IMR-90 (cell line): ENCODE data around the gene PLEKHA4. TPM values are rescaled to one million over a fixed set of nuclear protein-coding genes. Genes with fewer than 3 reads are reported as not detected.

Experiments used
- ATAC-seq: fragments of 200-7000 bp; cut with Tn5 transposase; 2 replicates; pipeline ENCODE4 v1.9.1; 2020; ENCODE audit warnings: low read depth, mild to moderate bottlenecking, moderate library complexity
- BruUV-seq: library from RNA; stranded (reverse); fragments of 400-500 nt; replicated peaks from 2 replicates; lab custom pipeline; 2021; lab: Mats Ljungman, UMichigan
- CTCF ChIA-PET: fragments of 300-600 bp; formaldehyde crosslinking; extraction: SDS; loops from one replicate; lab custom pipeline; 2021; ENCODE audit warnings: antibody characterized with exemption; lab: Yijun Ruan, JAX
- POLR2A ChIA-PET: fragments of 300-600 bp; sonication (Branson Sonifier 250); formaldehyde crosslinking; loops from one replicate; lab custom pipeline; 2022; ENCODE audit warnings: antibody characterized with exemption; ENCODE audit not compliant: unreplicated experiment; lab: Charles Lee
- DNase-seq: peaks from one replicate; pipeline ENCODE4 v3.0.0; 2013
- H2AFZ ChIP-seq: replicated peaks from 2 replicates; pipeline ENCODE3; 2013; ENCODE audit warnings: low read length, mild to moderate bottlenecking; ENCODE audit not compliant: poor library complexity
- H2AK5ac ChIP-seq: 2 replicates; pipeline ENCODE4 v1.6.1; 2013; ENCODE audit warnings: low read depth, low read length, inconsistent platforms
- H2AK9ac ChIP-seq: replicated peaks from 2 replicates; pipeline ENCODE3; 2013; ENCODE audit warnings: mild to moderate bottlenecking, low read depth, low read length, moderate library complexity; ENCODE audit not compliant: poor library complexity
- H2BK120ac ChIP-seq: 2 replicates; pipeline ENCODE4 v1.6.1; 2013; ENCODE audit warnings: low read depth, low read length, inconsistent platforms
- H2BK15ac ChIP-seq: 3 replicates; pipeline ENCODE4 v1.6.1; 2013; ENCODE audit warnings: low read depth, low read length, inconsistent platforms
- H2BK20ac ChIP-seq: 2 replicates; pipeline ENCODE4 v1.6.1; 2013; ENCODE audit warnings: low read depth, mild to moderate bottlenecking, inconsistent platforms, low read length, moderate library complexity
- H2BK5ac ChIP-seq: 2 replicates; pipeline ENCODE4 v1.6.1; 2013; ENCODE audit warnings: mild to moderate bottlenecking, low read depth, low read length, inconsistent platforms; ENCODE audit not compliant: poor library complexity, severe bottlenecking
- H3K14ac ChIP-seq: replicated peaks from 2 replicates; pipeline ENCODE4 v1.6.1; 2013; ENCODE audit warnings: low read depth, low read length, inconsistent platforms
- H3K18ac ChIP-seq: 2 replicates; pipeline ENCODE4 v1.6.1; 2013; ENCODE audit warnings: low read depth, low read length, control low read depth
- H3K23ac ChIP-seq: 2 replicates; pipeline ENCODE4 v1.6.1; 2013; ENCODE audit warnings: low read depth, low read length, inconsistent platforms
- H3K27ac ChIP-seq: 2 replicates; pipeline ENCODE4 v1.5.1; 2013; ENCODE audit warnings: mild to moderate bottlenecking, control low read depth, low read length; ENCODE audit not compliant: insufficient read depth
- H3K27me3 ChIP-seq: 2 replicates; pipeline ENCODE4 v1.6.1; 2013; ENCODE audit warnings: low read length; ENCODE audit not compliant: control insufficient read depth, insufficient read depth
- H3K36me3 ChIP-seq: 2 replicates; pipeline ENCODE4 v1.6.1; 2013; ENCODE audit warnings: low read length, mixed read lengths; ENCODE audit not compliant: control insufficient read depth, insufficient read depth
- H3K4ac ChIP-seq: 2 replicates; pipeline ENCODE4 v1.6.1; 2013; ENCODE audit warnings: low read depth, low read length, inconsistent platforms
- H3K4me1 ChIP-seq: 2 replicates; pipeline ENCODE4 v1.6.1; 2013; ENCODE audit warnings: low read length, mixed read lengths; ENCODE audit not compliant: control insufficient read depth, insufficient read depth
- H3K4me2 ChIP-seq: 2 replicates; pipeline ENCODE4 v1.6.1; 2013; ENCODE audit warnings: low read depth, mild to moderate bottlenecking, control low read depth, low read length, moderate library complexity
- H3K4me3 ChIP-seq: 2 replicates; pipeline ENCODE4 v1.5.1; 2013; ENCODE audit warnings: low read depth, mild to moderate bottlenecking, control low read depth, low read length, moderate library complexity; ENCODE audit not compliant: insufficient read depth
- H3K56ac ChIP-seq: 2 replicates; pipeline ENCODE4 v1.6.1; 2013; ENCODE audit warnings: low read length, inconsistent platforms; ENCODE audit not compliant: insufficient read depth; ENCODE audit errors: extremely low read depth
- H3K79me1 ChIP-seq, 2 experiments: 2 replicates each; pipeline ENCODE4 v1.6.1; 2013; ENCODE audit warnings: low read length in 2 of 2, inconsistent platforms in 1 of 2, low read depth in 1 of 2
- H3K9ac ChIP-seq: 2 replicates; pipeline ENCODE4 v1.6.1; 2013; ENCODE audit warnings: low read depth, low read length, control low read depth
- H3K9me1 ChIP-seq: 2 replicates; pipeline ENCODE4 v1.6.1; 2013; ENCODE audit warnings: low read length, inconsistent platforms; ENCODE audit not compliant: insufficient read depth
- H3K9me3 ChIP-seq: 2 replicates; pipeline ENCODE4 v1.6.1; 2013; ENCODE audit warnings: low read length; ENCODE audit not compliant: control insufficient read depth, insufficient read depth
- H4K20me1 ChIP-seq: 2 replicates; pipeline ENCODE4 v1.6.1; 2013; ENCODE audit warnings: low read length, inconsistent platforms; ENCODE audit not compliant: insufficient read depth
- H4K5ac ChIP-seq: 2 replicates; pipeline ENCODE4 v1.6.1; 2013; ENCODE audit warnings: mild to moderate bottlenecking, low read depth, low read length, control low read depth
- H4K8ac ChIP-seq, 2 experiments: 2 replicates each; pipeline ENCODE4 v1.6.1; 2013; ENCODE audit warnings: low read depth in 2 of 2, low read length in 2 of 2, control low read depth in 1 of 2, inconsistent platforms in 1 of 2
- H4K91ac ChIP-seq: 2 replicates; pipeline ENCODE4 v1.6.1; 2013; ENCODE audit warnings: low read depth, low read length, inconsistent platforms; ENCODE audit not compliant: insufficient read depth
- BHLHE40 ChIP-seq: fragments of 150-350 bp; IDR thresholded peaks from 2 replicates; pipeline ENCODE4 v1.6.1; 2016; ENCODE audit warnings: mild to moderate bottlenecking, low read depth, low read length
- CEBPB ChIP-seq: IDR thresholded peaks from 2 replicates; pipeline ENCODE4 v1.6.1; 2012; ENCODE audit warnings: low read depth, low read length, improper control_type of control experiment
- CHD1 ChIP-seq: IDR thresholded peaks from 2 replicates; pipeline ENCODE4 v1.6.1; 2012; ENCODE audit warnings: low read depth, low read length, improper control_type of control experiment
- FOS ChIP-seq: fragments of 150-350 bp; IDR thresholded peaks from 2 replicates; pipeline ENCODE4 v1.6.1; 2016; ENCODE audit warnings: low read depth, low read length
- MAZ ChIP-seq: IDR thresholded peaks from 2 replicates; pipeline ENCODE4 v1.6.1; 2012; ENCODE audit warnings: low read depth, mild to moderate bottlenecking, low read length, improper control_type of control experiment, moderate library complexity, borderline replicate concordance
- MXI1 ChIP-seq: IDR thresholded peaks from 2 replicates; pipeline ENCODE4 v1.6.1; 2012; ENCODE audit warnings: low read depth, mild to moderate bottlenecking, low read length, moderate library complexity, borderline replicate concordance
- NFE2L2 ChIP-seq: fragments of 150-350 bp; IDR thresholded peaks from 2 replicates; pipeline ENCODE4 v1.6.1; 2016; ENCODE audit warnings: low read depth, mild to moderate bottlenecking, low read length
- POLR2A ChIP-seq: IDR thresholded peaks from 2 replicates; pipeline ENCODE4 v1.6.1; 2012; ENCODE audit warnings: mild to moderate bottlenecking, low read depth, low read length
- RAD21 ChIP-seq: IDR thresholded peaks from 2 replicates; pipeline ENCODE4 v1.6.1; 2012; ENCODE audit warnings: low read length, improper control_type of control experiment
- RCOR1 ChIP-seq: IDR thresholded peaks from 2 replicates; pipeline ENCODE4 v1.6.1; 2012; ENCODE audit warnings: mild to moderate bottlenecking, low read length, improper control_type of control experiment; ENCODE audit not compliant: insufficient replicate concordance
- RFX5 ChIP-seq: IDR thresholded peaks from 2 replicates; pipeline ENCODE4 v1.8.0; 2012; ENCODE audit warnings: low read depth, mild to moderate bottlenecking, low read length, moderate library complexity
- SMC3 ChIP-seq: fragments of 150-350 bp; IDR thresholded peaks from 2 replicates; pipeline ENCODE4 v1.6.1; 2016; ENCODE audit warnings: low read depth, mild to moderate bottlenecking, antibody characterized with exemption, low read length, moderate library complexity
- WGBS, 2 experiments: methylation state at CpG; one replicate each; pipeline versions ENCODE4 v1.1.5 to v1.1.7; 2013; ENCODE audit warnings: missing lambda C conversion rate in 2 of 2; ENCODE audit not compliant: insufficient read length in 1 of 2; ENCODE audit errors: extremely low coverage in 2 of 2; 5-methylcytosine and 5-hydroxymethylcytosine counted together
- dilution Hi-C: fragments of 300-500 bp; cut with HindIII; formaldehyde crosslinking; loops from one replicate; pipeline ENCODE4 v1.14.3; 2018; ENCODE audit warnings: low sequenced_read_pairs; ENCODE audit not compliant: unreplicated experiment
- in situ Hi-C: fragments of 300-500 bp; cut with MboI; formaldehyde crosslinking; loops from 3 replicates; pipeline ENCODE4 v1.14.3; 2019; ENCODE audit warnings: low sequenced_read_pairs, inconsistent platforms, mixed read lengths
- intact Hi-C: fragments of 100-400 bp; cut with micrococcal nuclease; formaldehyde crosslinking; loops from 2 replicates; pipeline ENCODE4 v1.10.0; 2022
- polyA plus RNA-seq, 3 experiments: library from polyadenylated mRNA; depleted of rRNA; stranded (reverse); fragments of >200 nt; gene quantifications; 2 replicates each; pipeline ENCODE4 v1.2.3, GENCODE V29; 2012; ENCODE audit warnings: low replicate concordance in 1 of 3
- total RNA-seq: library from RNA; depleted of rRNA; stranded (reverse); fragments of >200 nt; gene quantifications from 2 replicates; pipeline ENCODE4 v1.2.3, GENCODE V29; 2012
- TF ChIP-seq, protein P1 (sequence below): fragments of 150-350 bp; IDR thresholded peaks from 2 replicates; pipeline ENCODE4 v1.6.1; 2016; ENCODE audit warnings: low read depth, mild to moderate bottlenecking, low read length, moderate library complexity, borderline replicate concordance
- TF ChIP-seq, protein P2 (sequence below): fragments of 150-350 bp; IDR thresholded peaks from 2 replicates; pipeline ENCODE4 v1.6.1; 2017; ENCODE audit warnings: mild to moderate bottlenecking, antibody characterized with exemption, low read length, low read depth
- TF ChIP-seq, protein P3 (sequence below): conservative IDR thresholded peaks from 2 replicates; pipeline ENCODE4 v1.5.1; 2012; ENCODE audit warnings: mild to moderate bottlenecking, low read depth, low read length, improper control_type of control experiment

Gene PLEKHA4
- total and polyA plus RNA-seq, 2 of the 4 experiments (the other 2 are of a cell fraction), result 4.5 to 14.4 TPM

DNA sequence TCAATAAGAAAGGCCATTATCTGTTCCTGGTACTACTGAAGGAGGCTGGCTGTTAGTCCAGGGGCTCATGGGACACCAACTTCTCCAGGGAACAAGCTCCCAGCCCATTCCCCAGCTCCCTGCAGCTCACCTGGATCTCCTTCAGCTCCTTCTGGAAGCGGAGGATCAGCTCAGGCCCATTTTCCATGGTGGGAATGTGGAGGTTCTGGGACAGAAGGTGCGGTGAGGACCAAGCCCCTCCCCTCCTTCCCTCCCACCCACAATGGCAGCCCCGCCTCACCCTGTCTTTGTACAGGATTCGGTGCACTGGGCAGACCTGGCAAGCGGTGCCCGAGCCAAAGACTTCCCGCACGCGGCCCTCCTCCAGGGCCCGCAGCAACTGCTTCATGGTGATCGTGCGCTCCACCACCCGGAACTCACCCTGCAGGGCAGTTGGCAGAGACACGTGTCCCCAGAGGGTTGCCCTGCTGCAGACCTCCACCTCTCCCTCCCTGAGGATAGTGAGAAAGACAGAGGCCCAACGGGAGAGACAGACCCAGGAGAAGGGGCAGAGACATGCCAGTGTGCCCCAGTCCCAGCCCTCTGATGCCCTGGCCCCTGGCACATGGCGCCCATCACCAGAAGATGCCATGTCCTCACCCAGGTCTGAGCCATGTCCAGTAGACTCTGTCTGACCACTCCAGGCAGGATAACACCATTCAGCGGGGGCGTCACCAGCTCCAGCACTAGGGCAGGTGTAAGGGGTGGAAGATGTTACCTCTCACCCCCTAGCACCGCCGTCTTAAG is 71.9 kb downstream of the PLEKHA4 start:
- no peak overlapping the region for H2AK5ac ChIP-seq
- no peaks in the 10 kb centered on the region for H3K36me3 ChIP-seq
- H2BK15ac ChIP-seq, result no peak overlapping the region
- no peaks in the 10 kb centered on the region for H3K27me3 ChIP-seq
- WGBS, 2 experiments, result 60% methylated on average over 1 of the region's 20 CpGs; no CpG with 5 or more reads in 1 of the 2 experiments
- H4K20me1 ChIP-seq, result 0 out of 2 replicates have a peak, but pooled peaks cover 2% of the 10 kb centered on the region
- no peak overlapping the region for H4K91ac ChIP-seq
- H3K4ac ChIP-seq, result no peak overlapping the region
- dilution Hi-C loops, result no loop called here
- no peak overlapping the region for H2BK5ac ChIP-seq
- no peak overlapping the region for H3K18ac ChIP-seq
- ChIA-PET CTCF (interaction anchor here (1.3 to 2.3 kb wide), 2 partner anchors 40 to 174 kb away, joined by 6 to 14 read pairs; partner anchors contain the start of gene HSD17B14), POLR2A (no interaction called here)
- no peak overlapping the region for H2BK20ac ChIP-seq
- intact Hi-C loops, result no loop called here
- H3K9ac ChIP-seq, result no peak overlapping the region
- H3K4me1 ChIP-seq, result peaks cover 10% of the 10 kb centered on the region
- no peak overlapping the region for H3K4me3 ChIP-seq
- H2AK9ac ChIP-seq, result peak overlapping the region; percentile 28
- BruUV-seq, result no TSS peak
- DNase-seq (no peak), ATAC-seq (no peak)
- no peaks in the 10 kb centered on the region for H3K79me1 ChIP-seq
- no peak overlapping the region for H2BK120ac ChIP-seq
- H3K56ac ChIP-seq, result no peak overlapping the region
- no peak overlapping the region for H3K4me2 ChIP-seq
- in situ Hi-C loops, result no loop called here
- H3K14ac ChIP-seq, result no peak overlapping the region
- no peak overlapping the region for H3K27ac ChIP-seq
- no peak overlapping the region for H2AFZ ChIP-seq
- no peaks in the 10 kb centered on the region for H3K9me3 ChIP-seq
- no peak overlapping the region; the same call in 1 of the 2 replicates for H4K5ac ChIP-seq
- H4K8ac ChIP-seq, result 0 out of 4 replicates have a peak overlapping the region, but pooled peaks of 1 of the 2 experiments have one; percentile 0
- no peaks in the 10 kb centered on the region for H3K9me1 ChIP-seq
- no peak overlapping the region for H3K23ac ChIP-seq
- TF ChIP-seq, protein P1, sequence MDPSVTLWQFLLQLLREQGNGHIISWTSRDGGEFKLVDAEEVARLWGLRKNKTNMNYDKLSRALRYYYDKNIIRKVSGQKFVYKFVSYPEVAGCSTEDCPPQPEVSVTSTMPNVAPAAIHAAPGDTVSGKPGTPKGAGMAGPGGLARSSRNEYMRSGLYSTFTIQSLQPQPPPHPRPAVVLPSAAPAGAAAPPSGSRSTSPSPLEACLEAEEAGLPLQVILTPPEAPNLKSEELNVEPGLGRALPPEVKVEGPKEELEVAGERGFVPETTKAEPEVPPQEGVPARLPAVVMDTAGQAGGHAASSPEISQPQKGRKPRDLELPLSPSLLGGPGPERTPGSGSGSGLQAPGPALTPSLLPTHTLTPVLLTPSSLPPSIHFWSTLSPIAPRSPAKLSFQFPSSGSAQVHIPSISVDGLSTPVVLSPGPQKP, result no peak
- TF ChIP-seq, protein P2, sequence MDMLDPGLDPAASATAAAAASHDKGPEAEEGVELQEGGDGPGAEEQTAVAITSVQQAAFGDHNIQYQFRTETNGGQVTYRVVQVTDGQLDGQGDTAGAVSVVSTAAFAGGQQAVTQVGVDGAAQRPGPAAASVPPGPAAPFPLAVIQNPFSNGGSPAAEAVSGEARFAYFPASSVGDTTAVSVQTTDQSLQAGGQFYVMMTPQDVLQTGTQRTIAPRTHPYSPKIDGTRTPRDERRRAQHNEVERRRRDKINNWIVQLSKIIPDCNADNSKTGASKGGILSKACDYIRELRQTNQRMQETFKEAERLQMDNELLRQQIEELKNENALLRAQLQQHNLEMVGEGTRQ, result no peak
- no peak for TF ChIP-seq RCOR1
- TF ChIP-seq POLR2A, result no peak
- no peak for TF ChIP-seq RFX5
- TF ChIP-seq SMC3, result no peak
- no peak for TF ChIP-seq MAZ
- TF ChIP-seq NFE2L2, result no peak
- no peak for TF ChIP-seq BHLHE40
- TF ChIP-seq, protein P3, sequence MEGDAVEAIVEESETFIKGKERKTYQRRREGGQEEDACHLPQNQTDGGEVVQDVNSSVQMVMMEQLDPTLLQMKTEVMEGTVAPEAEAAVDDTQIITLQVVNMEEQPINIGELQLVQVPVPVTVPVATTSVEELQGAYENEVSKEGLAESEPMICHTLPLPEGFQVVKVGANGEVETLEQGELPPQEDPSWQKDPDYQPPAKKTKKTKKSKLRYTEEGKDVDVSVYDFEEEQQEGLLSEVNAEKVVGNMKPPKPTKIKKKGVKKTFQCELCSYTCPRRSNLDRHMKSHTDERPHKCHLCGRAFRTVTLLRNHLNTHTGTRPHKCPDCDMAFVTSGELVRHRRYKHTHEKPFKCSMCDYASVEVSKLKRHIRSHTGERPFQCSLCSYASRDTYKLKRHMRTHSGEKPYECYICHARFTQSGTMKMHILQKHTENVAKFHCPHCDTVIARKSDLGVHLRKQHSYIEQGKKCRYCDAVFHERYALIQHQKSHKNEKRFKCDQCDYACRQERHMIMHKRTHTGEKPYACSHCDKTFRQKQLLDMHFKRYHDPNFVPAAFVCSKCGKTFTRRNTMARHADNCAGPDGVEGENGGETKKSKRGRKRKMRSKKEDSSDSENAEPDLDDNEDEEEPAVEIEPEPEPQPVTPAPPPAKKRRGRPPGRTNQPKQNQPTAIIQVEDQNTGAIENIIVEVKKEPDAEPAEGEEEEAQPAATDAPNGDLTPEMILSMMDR, result no peak
- no peak for TF ChIP-seq FOS
- TF ChIP-seq CEBPB, result no peak
- no peak for TF ChIP-seq RAD21
- TF ChIP-seq CHD1, result no peak
- TF ChIP-seq MXI1, result no peak
